ENCODE results near the gene S100Z. TPM values are rescaled to one million over a fixed set of nuclear protein-coding genes. Genes with fewer than 3 reads are reported as not detected.
"Not testable (repeated sequence)": the region's sequence is repeated elsewhere in the genome, so short reads cannot be mapped to it uniquely, and the experiment has no call there.

S100Z gene
- total RNA-seq, 2 donors from 2014 or later: not detected

- no peaks in the 10 kb centered on the region for H3K4me1 ChIP-seq
- H3K27ac ChIP-seq: no peak overlapping the region
- H3K36me3 ChIP-seq: no peaks in the 10 kb centered on the region
- no peak for DNase-seq (ENCODE audit: low spot score)
- no peak overlapping the region for H3K4me3 ChIP-seq
- H3K27me3 ChIP-seq: no peaks in the 10 kb centered on the region
- no peak for TF ChIP-seq CTCF (IDR thresholded peaks at IDR 0.05)
- no peaks in the 10 kb centered on the region for H3K9me3 ChIP-seq
Observed at GRCh38 chr5:76811214-76811613, 38.6 kb upstream of the S100Z start.

- not testable (repeated sequence) for H3K4me3 ChIP-seq; H3K27me3 ChIP-seq; H3K27ac ChIP-seq; H3K9me3 ChIP-seq; DNase-seq (ENCODE audit: low spot score); H3K36me3 ChIP-seq; H3K4me1 ChIP-seq
Observed at GRCh38 chr5:76812209-76812608, 37.6 kb upstream of the S100Z start.

GRCh38 chr5:76813982-76814562, 35.7 kb upstream of the S100Z start:
- no peak for DNase-seq (ENCODE audit: low spot score)
- no peak overlapping the region for H3K27ac ChIP-seq
- no peaks in the 10 kb centered on the region for H3K9me3 ChIP-seq
- peaks cover 6 to 7% of the 10 kb centered on the region in 2 donors for H3K27me3 ChIP-seq
- H3K36me3 ChIP-seq: no peaks in the 10 kb centered on the region
- no peak for TF ChIP-seq CTCF (IDR thresholded peaks at IDR 0.05)
- H3K4me1 ChIP-seq: peaks cover 0 to 8% of the 10 kb centered on the region in 2 donors
- H3K4me3 ChIP-seq: no peak overlapping the region

GRCh38 chr5:76816110-76816831, 33.5 kb upstream of the S100Z start:
- DNase-seq (ENCODE audit: low spot score): no peak
- H3K27ac ChIP-seq: no peak overlapping the region

GRCh38 chr5:76818844-76819831, 30.7 kb upstream of the S100Z start, which contains the start of gene F2RL1:
TSS of gene F2RL1 (plus strand) at chr5:76819030. CDS start at chr5:76819183, 153 bp downstream.
- peaks cover 0 to 19% of the 10 kb centered on the region in 2 donors for H3K4me1 ChIP-seq
- no peaks in the 10 kb centered on the region for H3K9me3 ChIP-seq
- peak; percentile 62 for DNase-seq (ENCODE audit: low spot score)
- peaks cover 10 to 12% of the 10 kb centered on the region in 2 donors for H3K27me3 ChIP-seq
- no peak for TF ChIP-seq CTCF (IDR thresholded peaks at IDR 0.05)
- peak within 1 kb of the TSS; percentile 48 to 67 for H3K4me3 ChIP-seq
- H3K27ac ChIP-seq: peak within 1 kb of the TSS; percentile 63 to 64
- H3K36me3 ChIP-seq: no peaks in the 10 kb centered on the region

More at GRCh38 chr5:76816110-76816831, 33.5 kb upstream of the S100Z start:
- Histone ChIP-seq H3K36me3 (no peaks in the 10 kb centered on the region), H3K27me3 (peaks cover 10 to 12% of the 10 kb centered on the region in 2 donors), H3K4me3 (no peak overlapping the region), H3K4me1 (peaks cover 0 to 19% of the 10 kb centered on the region in 2 donors), H3K9me3 (no peaks in the 10 kb centered on the region)
- no peak for TF ChIP-seq CTCF (IDR thresholded peaks at IDR 0.05)
